ENCODE measurements around the gene OR5B2. TPM values are rescaled to one million over a fixed set of nuclear protein-coding genes. Genes with fewer than 3 reads are reported as not detected.

OR5B2 gene
- total RNA-seq, 2 experiments from 2014 or later, result not detected

GRCh38 chr11:58444300-58444699 is 16.4 kb upstream of the OR5B2 start:
- Histone ChIP-seq H3K79me2 (ENCODE audit: insufficient read depth, low read depth, low read length) (no peaks in the 10 kb centered on the region), H3K9me3 (ENCODE audit: low read length) (no peaks in the 10 kb centered on the region), H3K36me3 (ENCODE audit: insufficient read depth, low read length) (no peaks in the 10 kb centered on the region), H3K4me1 (ENCODE audit: insufficient read depth, low read length, poor library complexity, severe bottlenecking) (no peaks in the 10 kb centered on the region), H3K4me3 (ENCODE audit: low read depth, low read length, poor library complexity, severe bottlenecking) (no peak overlapping the region), H3K27ac (ENCODE audit: low read depth, low read length, poor library complexity, severe bottlenecking) (no peak overlapping the region), H3K4me2 (ENCODE audit: low read length) (no peak overlapping the region), H4K20me1 (ENCODE audit: insufficient read depth, low read length) (no peaks in the 10 kb centered on the region), H3K9me2 (ENCODE audit: insufficient read depth, low read length) (no peaks in the 10 kb centered on the region), H2AFZ (ENCODE audit: low read length) (no peak overlapping the region)
- CTCF ChIA-PET (ENCODE audit: unreplicated experiment), result no interaction called here
- BruUV-seq (replicated peaks), result no TSS peak
- TF ChIP-seq CTCF (conservative IDR thresholded peaks at IDR 0.05; ENCODE audit: low read length), result no peak
- TF ChIP-seq EZH2phosphoT487 (IDR thresholded peaks at IDR 0.05; ENCODE audit: borderline replicate concordance, low read depth, low read length), result no peak
- intact Hi-C loops (cut with micrococcal nuclease; ENCODE audit: unreplicated experiment), result no loop called here
- DNase-seq (ENCODE audit: low spot score), result no peak
- POLR2A ChIA-PET, result no interaction called here

GRCh38 chr11:58442136-58442535 is 14.2 kb upstream of the OR5B2 start, which contains the start of gene OR5B12:
Gene OR5B12 (minus strand): TSS chr11:58442236. CDS start chr11:58440151, 2,085 bp downstream.
- H3K4me1 ChIP-seq (ENCODE audit: insufficient read depth, low read length, poor library complexity, severe bottlenecking), result no peaks in the 10 kb centered on the region
- ChIA-PET CTCF (ENCODE audit: unreplicated experiment) (no interaction called here), POLR2A (no interaction called here)
- TF ChIP-seq EZH2phosphoT487 (IDR thresholded peaks at IDR 0.05; ENCODE audit: borderline replicate concordance, low read depth, low read length) (no peak), CTCF (conservative IDR thresholded peaks at IDR 0.05; ENCODE audit: low read length) (no peak)
- H3K4me3 ChIP-seq (ENCODE audit: low read depth, low read length, poor library complexity, severe bottlenecking), result no peak within 1 kb of the TSS
- DNase-seq (ENCODE audit: low spot score), result no peak
- H3K36me3 ChIP-seq (ENCODE audit: insufficient read depth, low read length), result no peaks in the 10 kb centered on the region
- H3K27ac ChIP-seq (ENCODE audit: low read depth, low read length, poor library complexity, severe bottlenecking), result no peak within 1 kb of the TSS
- BruUV-seq (replicated peaks), result no TSS peak
- no peaks in the 10 kb centered on the region for H3K9me3 ChIP-seq (ENCODE audit: low read length)
- no peak within 1 kb of the TSS for H3K4me2 ChIP-seq (ENCODE audit: low read length)
- no peaks in the 10 kb centered on the region for H4K20me1 ChIP-seq (ENCODE audit: insufficient read depth, low read length)
- H2AFZ ChIP-seq (ENCODE audit: low read length), result no peak within 1 kb of the TSS
- H3K9me2 ChIP-seq (ENCODE audit: insufficient read depth, low read length), result no peaks in the 10 kb centered on the region
- intact Hi-C loops (cut with micrococcal nuclease; ENCODE audit: unreplicated experiment), result no loop called here
- no peaks in the 10 kb centered on the region for H3K79me2 ChIP-seq (ENCODE audit: insufficient read depth, low read depth, low read length)

- TF ChIP-seq EZH2phosphoT487 (IDR thresholded peaks at IDR 0.05; ENCODE audit: borderline replicate concordance, low read depth, low read length), result no peak
- no peak for TF ChIP-seq CTCF (conservative IDR thresholded peaks at IDR 0.05; ENCODE audit: low read length)
- BruUV-seq (replicated peaks), result no TSS peak
- POLR2A ChIA-PET, result no interaction called here
- Histone ChIP-seq H3K4me1 (ENCODE audit: insufficient read depth, low read length, poor library complexity, severe bottlenecking) (no peaks in the 10 kb centered on the region), H3K36me3 (ENCODE audit: insufficient read depth, low read length) (no peaks in the 10 kb centered on the region), H2AFZ (ENCODE audit: low read length) (no peak overlapping the region), H3K4me3 (ENCODE audit: low read depth, low read length, poor library complexity, severe bottlenecking) (no peak overlapping the region), H3K4me2 (ENCODE audit: low read length) (no peak overlapping the region), H3K79me2 (ENCODE audit: insufficient read depth, low read depth, low read length) (no peaks in the 10 kb centered on the region), H4K20me1 (ENCODE audit: insufficient read depth, low read length) (no peaks in the 10 kb centered on the region), H3K9me3 (ENCODE audit: low read length) (no peaks in the 10 kb centered on the region), H3K9me2 (ENCODE audit: insufficient read depth, low read length) (no peaks in the 10 kb centered on the region), H3K27ac (ENCODE audit: low read depth, low read length, poor library complexity, severe bottlenecking) (no peak overlapping the region)
- CTCF ChIA-PET (ENCODE audit: unreplicated experiment), result no interaction called here
- no peak for DNase-seq (ENCODE audit: low spot score)
- intact Hi-C loops (cut with micrococcal nuclease; ENCODE audit: unreplicated experiment), result no loop called here
Measured at GRCh38 chr11:58438486-58438885, 10.6 kb upstream of the OR5B2 start.

All from OCI-LY7 (cell line).